Suprapubic skin (tissue), 4 donors: Measurements from ENCODE around the gene C6orf47. TPM values are rescaled to one million over a fixed set of nuclear protein-coding genes. Genes with fewer than 3 reads are reported as not detected.

ENCODE experiments used
- DNase-seq, 2 donors: peaks; one replicate each; pipeline ENCODE4 v3.0.0-alpha.2; 2019; ENCODE audit warnings: low spot score in 2 of 2
- H3K27ac ChIP-seq: fragments of 200-600 bp; sonication (generic); one replicate; pipeline ENCODE4 v1.5.1; 2019
- H3K27me3 ChIP-seq: fragments of 200-600 bp; sonication (generic); one replicate; pipeline ENCODE4 v1.5.1; 2019
- H3K36me3 ChIP-seq: fragments of 200-600 bp; sonication (generic); one replicate; pipeline ENCODE4 v1.5.1; 2019
- H3K4me1 ChIP-seq: fragments of 200-600 bp; sonication (generic); one replicate; pipeline ENCODE4 v1.5.1; 2019
- H3K4me3 ChIP-seq: fragments of 200-600 bp; sonication (generic); one replicate; pipeline ENCODE4 v1.5.1; 2019; ENCODE audit warnings: mild to moderate bottlenecking
- H3K9me3 ChIP-seq: fragments of 200-600 bp; sonication (generic); one replicate; pipeline ENCODE4 v1.5.1; 2019
- EP300 ChIP-seq: sonication (generic); formaldehyde crosslinking; IDR thresholded peaks from one replicate; pipeline ENCODE4 v1.6.1; 2017; ENCODE audit warnings: antibody characterized with exemption
- POLR2A ChIP-seq, 2 donors: fragments of 450-650 bp; IDR thresholded peaks; one replicate each; pipeline ENCODE4 v1.6.1; 2017; ENCODE audit warnings: antibody characterized with exemption in 2 of 2, mild to moderate bottlenecking in 2 of 2, moderate library complexity in 2 of 2
- POLR2AphosphoS5 ChIP-seq, 3 donors: sonication (generic); formaldehyde crosslinking; IDR thresholded peaks; one replicate each; pipeline ENCODE4 v1.6.1; 2017; ENCODE audit warnings: antibody characterized with exemption in 3 of 3
- WGBS: methylation state at CpG from one replicate; pipeline ENCODE4 v1.1.5; 2018; 5-methylcytosine and 5-hydroxymethylcytosine counted together
- total RNA-seq, 4 donors: library from RNA; depleted of rRNA; stranded (reverse); fragments of >200 nt; gene quantifications; one replicate each; pipeline ENCODE4 v1.1.0, GENCODE V29; 2016
- TF ChIP-seq, protein P1 (sequence below), 2 donors: fragments of 200-600 bp in 1 of 2; fragments of 450-650 bp in 1 of 2; sonication (generic) in 1 of 2; IDR thresholded peaks; one replicate each; pipeline ENCODE4 v1.5.1; 2016 to 2019; ENCODE audit warnings: antibody characterized with exemption in 2 of 2, mild to moderate bottlenecking in 1 of 2, moderate library complexity in 1 of 2

Gene C6orf47
- total RNA-seq, 4 donors from 2014 or later = 31.6 to 41.0 (median 38.1) TPM

DNA sequence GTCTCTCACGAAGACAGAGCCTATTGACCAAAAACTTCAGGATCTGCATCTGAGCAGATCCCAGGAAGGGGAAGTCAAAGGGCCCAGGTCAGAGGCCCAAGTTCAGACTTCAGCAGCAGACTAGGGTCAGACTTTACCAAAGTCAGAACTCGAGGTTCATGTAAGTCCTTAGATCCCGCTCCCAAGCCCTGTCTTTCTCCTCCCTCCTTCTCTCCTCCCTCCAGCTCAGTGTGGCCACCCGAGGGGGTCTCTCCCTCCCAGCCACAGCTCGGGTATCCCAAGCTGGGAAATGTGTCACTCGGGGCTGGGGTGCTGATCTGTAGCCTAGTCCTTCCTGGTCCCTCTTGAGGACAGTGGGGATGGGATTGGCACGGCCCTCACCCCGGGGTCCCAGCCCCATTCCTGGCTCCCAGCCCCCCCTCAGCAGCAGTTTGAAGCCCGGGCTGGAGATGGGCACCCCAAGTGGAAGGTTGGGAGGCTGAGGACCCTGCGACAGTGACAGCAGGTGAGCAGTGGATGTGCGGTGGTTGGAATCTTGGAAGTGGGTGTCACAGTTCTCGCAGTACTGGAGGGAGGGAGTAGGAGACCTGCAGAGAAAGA is 1.6 kb upstream of the C6orf47 start:
- no peak for TF ChIP-seq POLR2AphosphoS5 (IDR thresholded peaks at IDR 0.05)
- TF ChIP-seq, protein P1, sequence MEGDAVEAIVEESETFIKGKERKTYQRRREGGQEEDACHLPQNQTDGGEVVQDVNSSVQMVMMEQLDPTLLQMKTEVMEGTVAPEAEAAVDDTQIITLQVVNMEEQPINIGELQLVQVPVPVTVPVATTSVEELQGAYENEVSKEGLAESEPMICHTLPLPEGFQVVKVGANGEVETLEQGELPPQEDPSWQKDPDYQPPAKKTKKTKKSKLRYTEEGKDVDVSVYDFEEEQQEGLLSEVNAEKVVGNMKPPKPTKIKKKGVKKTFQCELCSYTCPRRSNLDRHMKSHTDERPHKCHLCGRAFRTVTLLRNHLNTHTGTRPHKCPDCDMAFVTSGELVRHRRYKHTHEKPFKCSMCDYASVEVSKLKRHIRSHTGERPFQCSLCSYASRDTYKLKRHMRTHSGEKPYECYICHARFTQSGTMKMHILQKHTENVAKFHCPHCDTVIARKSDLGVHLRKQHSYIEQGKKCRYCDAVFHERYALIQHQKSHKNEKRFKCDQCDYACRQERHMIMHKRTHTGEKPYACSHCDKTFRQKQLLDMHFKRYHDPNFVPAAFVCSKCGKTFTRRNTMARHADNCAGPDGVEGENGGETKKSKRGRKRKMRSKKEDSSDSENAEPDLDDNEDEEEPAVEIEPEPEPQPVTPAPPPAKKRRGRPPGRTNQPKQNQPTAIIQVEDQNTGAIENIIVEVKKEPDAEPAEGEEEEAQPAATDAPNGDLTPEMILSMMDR (IDR thresholded peaks at IDR 0.05) = no peak
- no peak for TF ChIP-seq POLR2A (IDR thresholded peaks at IDR 0.05)
- no peak for TF ChIP-seq EP300
- Histone ChIP-seq H3K27ac (no peak overlapping the region), H3K36me3 (peaks cover 7% of the 10 kb centered on the region), H3K27me3 (no peaks in the 10 kb centered on the region), H3K4me3 (no peak overlapping the region), H3K4me1 (peaks cover 67% of the 10 kb centered on the region), H3K9me3 (no peaks in the 10 kb centered on the region)
- DNase-seq = no peak
- 88% methylated on average over 12 of the region's 12 CpGs for WGBS

DNA sequence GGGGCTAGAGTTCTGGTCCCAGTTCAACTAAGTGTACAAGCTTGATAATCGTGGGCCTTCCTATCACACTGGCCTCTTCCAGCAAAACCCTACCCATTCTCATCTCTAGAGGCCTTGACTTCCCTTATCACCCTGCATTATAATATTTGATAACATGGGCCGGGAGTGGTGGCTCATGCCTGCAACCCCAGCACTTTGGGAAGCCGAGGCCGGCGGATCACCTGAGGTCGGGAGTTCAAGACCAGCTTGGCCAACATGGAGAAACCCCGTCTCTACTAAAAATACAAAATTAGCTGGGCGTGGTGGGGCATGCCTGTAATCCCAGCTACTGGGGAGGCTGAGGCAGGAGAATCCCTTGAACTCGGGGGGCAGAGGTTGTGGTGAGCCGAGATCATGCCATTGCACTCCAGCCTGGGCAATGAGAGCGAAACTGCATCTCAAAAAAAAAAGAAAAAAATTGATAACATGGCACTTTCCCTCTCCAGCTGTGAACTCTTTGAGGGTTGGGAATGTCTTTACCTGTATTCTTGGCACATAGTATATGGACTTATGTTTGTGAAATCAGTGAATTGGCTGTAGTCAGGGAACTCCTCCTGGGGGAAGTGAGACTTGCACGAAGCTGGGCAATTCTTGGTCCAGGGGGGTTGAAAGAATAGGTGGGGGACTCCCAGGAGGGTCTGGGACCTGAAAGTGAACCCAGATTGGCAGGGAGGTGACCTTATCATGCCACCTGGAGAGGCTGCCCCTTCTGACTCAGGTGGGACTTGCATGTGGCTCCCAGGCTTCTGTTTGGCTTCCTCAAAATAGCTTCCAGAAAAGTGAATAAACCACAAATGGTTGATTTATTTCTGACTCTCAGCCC is 915 bp upstream of the C6orf47 start:
- H3K9me3 ChIP-seq = no peaks in the 10 kb centered on the region
- DNase-seq = no peak
- WGBS = 78% methylated on average over 12 of the region's 12 CpGs
- peak overlapping the region; percentile 87 for H3K27ac ChIP-seq
- peak overlapping the region; percentile 65 for H3K4me3 ChIP-seq
- peaks cover 4% of the 10 kb centered on the region for H3K36me3 ChIP-seq
- peaks cover 60% of the 10 kb centered on the region for H3K4me1 ChIP-seq
- no peak for TF ChIP-seq EP300
- no peak for TF ChIP-seq POLR2A (IDR thresholded peaks at IDR 0.05)
- TF ChIP-seq, protein P1 (IDR thresholded peaks at IDR 0.05) = no peak
- no peak for TF ChIP-seq POLR2AphosphoS5 (IDR thresholded peaks at IDR 0.05)
- H3K27me3 ChIP-seq = no peaks in the 10 kb centered on the region

- H3K4me1 ChIP-seq = peaks cover 53% of the 10 kb centered on the region
- H3K27me3 ChIP-seq = no peaks in the 10 kb centered on the region
- H3K27ac ChIP-seq = peak overlapping the region; percentile 87
- WGBS = 14% methylated on average over 10 of the region's 13 CpGs
- H3K4me3 ChIP-seq = peak overlapping the region; percentile 65
- H3K9me3 ChIP-seq = no peaks in the 10 kb centered on the region
- DNase-seq = no peak
- H3K36me3 ChIP-seq = peaks cover 7% of the 10 kb centered on the region
- TF ChIP-seq EP300 = no peak
- TF ChIP-seq POLR2A (IDR thresholded peaks at IDR 0.05) = no peak
- TF ChIP-seq, protein P1 (IDR thresholded peaks at IDR 0.05) = no peak
- no peak for TF ChIP-seq POLR2AphosphoS5 (IDR thresholded peaks at IDR 0.05)
Observed at GRCh38 chr6:31659649-31660380, 763 bp downstream of the C6orf47 start.

DNA sequence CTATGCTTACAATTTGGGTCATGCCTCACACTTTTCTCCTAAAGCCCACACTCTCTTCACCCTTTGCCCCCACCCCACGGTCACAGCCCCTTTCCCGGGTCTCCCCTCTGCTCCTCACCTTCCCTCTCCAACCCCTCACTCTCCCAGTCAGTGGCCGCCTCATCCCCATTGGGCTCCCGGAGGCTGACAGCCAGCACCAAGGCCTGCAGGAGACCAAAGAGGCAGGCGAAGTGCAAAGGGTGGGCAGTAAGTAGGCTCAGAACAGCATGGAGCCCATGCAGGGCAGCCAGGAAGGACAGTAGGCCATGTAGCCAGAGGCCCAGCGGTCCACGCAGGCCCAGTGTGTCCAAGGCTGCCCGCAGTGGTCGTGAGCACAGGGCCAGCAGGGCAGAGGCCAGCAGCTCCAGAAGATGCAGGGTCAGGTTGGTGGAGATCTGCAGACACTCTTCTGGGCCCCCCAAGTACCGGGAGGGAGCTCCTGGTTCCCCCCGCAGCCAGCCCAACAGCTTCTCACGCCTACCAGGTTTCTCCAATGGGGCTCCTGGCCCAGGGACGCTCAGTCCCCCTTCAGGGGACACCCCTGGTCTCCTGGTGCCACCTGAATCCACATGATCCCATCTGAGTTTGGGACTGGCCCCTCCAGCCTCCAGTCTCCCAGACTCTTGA is 1.5 kb downstream of the C6orf47 start:
- Histone ChIP-seq H3K4me1 (peaks cover 49% of the 10 kb centered on the region), H3K4me3 (peak overlapping the region; percentile 65), H3K27me3 (no peaks in the 10 kb centered on the region), H3K9me3 (no peaks in the 10 kb centered on the region), H3K36me3 (peaks cover 7% of the 10 kb centered on the region), H3K27ac (peak overlapping the region; percentile 87)
- TF ChIP-seq, protein P1 (IDR thresholded peaks at IDR 0.05) = no peak
- TF ChIP-seq POLR2A (IDR thresholded peaks at IDR 0.05) (no peak), EP300 (no peak), POLR2AphosphoS5 (IDR thresholded peaks at IDR 0.05) (no peak)
- WGBS = 85% methylated on average over 9 of the region's 13 CpGs
- no peak for DNase-seq
